Neural progenitor cell (in vitro differentiated cells): ENCODE results near the gene HNRNPLL.

Experiments used
- EZH2 ChIP-seq: fragments of 200-600 bp; sonication (generic); IDR thresholded peaks from 2 replicates; pipeline ENCODE4 v1.6.1; 2017; ENCODE audit warnings: antibody characterized with exemption, mild to moderate bottlenecking, moderate library complexity
- TF ChIP-seq, protein P1 (sequence below): fragments of 200-600 bp; sonication (generic); IDR thresholded peaks from 2 replicates; pipeline ENCODE4 v1.5.1; 2017; ENCODE audit warnings: antibody characterized with exemption, mild to moderate bottlenecking

DNA sequence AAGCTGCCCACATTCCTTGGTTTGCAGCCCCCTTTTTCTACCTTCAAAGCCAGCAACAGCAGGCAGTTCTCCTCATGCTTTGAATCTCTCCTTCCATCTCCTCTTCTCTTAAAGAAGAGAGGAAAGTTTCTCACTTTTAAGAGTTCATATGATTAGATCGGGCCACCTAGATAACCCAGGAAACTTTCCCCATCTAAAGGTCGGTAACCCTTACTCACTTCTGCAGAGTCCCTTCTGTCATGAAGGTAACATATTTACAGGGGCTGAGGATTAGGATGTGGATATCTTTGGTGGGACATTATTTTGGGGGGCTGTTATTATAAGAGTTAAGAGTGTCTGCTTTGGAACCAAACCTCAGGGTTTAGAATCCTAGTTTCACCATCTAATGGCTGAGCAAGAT is 51.0 kb downstream of the HNRNPLL start:
- TF ChIP-seq, protein P1, sequence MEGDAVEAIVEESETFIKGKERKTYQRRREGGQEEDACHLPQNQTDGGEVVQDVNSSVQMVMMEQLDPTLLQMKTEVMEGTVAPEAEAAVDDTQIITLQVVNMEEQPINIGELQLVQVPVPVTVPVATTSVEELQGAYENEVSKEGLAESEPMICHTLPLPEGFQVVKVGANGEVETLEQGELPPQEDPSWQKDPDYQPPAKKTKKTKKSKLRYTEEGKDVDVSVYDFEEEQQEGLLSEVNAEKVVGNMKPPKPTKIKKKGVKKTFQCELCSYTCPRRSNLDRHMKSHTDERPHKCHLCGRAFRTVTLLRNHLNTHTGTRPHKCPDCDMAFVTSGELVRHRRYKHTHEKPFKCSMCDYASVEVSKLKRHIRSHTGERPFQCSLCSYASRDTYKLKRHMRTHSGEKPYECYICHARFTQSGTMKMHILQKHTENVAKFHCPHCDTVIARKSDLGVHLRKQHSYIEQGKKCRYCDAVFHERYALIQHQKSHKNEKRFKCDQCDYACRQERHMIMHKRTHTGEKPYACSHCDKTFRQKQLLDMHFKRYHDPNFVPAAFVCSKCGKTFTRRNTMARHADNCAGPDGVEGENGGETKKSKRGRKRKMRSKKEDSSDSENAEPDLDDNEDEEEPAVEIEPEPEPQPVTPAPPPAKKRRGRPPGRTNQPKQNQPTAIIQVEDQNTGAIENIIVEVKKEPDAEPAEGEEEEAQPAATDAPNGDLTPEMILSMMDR: no peak
- no peak for TF ChIP-seq EZH2
